GM18870 (cell line): ENCODE measurements around the gene PPT2.

Experiments
- ATAC-seq: cut with Tn5 transposase; IDR thresholded peaks from one replicate; pipeline ENCODE4 v1.9.1; 2021; ENCODE audit warnings: moderate library complexity; ENCODE audit not compliant: unreplicated experiment

PPT2 gene

GRCh38 chr6:32151181-32151862, 2.6 kb upstream of the PPT2 start:
- ATAC-seq: no peak

DNA sequence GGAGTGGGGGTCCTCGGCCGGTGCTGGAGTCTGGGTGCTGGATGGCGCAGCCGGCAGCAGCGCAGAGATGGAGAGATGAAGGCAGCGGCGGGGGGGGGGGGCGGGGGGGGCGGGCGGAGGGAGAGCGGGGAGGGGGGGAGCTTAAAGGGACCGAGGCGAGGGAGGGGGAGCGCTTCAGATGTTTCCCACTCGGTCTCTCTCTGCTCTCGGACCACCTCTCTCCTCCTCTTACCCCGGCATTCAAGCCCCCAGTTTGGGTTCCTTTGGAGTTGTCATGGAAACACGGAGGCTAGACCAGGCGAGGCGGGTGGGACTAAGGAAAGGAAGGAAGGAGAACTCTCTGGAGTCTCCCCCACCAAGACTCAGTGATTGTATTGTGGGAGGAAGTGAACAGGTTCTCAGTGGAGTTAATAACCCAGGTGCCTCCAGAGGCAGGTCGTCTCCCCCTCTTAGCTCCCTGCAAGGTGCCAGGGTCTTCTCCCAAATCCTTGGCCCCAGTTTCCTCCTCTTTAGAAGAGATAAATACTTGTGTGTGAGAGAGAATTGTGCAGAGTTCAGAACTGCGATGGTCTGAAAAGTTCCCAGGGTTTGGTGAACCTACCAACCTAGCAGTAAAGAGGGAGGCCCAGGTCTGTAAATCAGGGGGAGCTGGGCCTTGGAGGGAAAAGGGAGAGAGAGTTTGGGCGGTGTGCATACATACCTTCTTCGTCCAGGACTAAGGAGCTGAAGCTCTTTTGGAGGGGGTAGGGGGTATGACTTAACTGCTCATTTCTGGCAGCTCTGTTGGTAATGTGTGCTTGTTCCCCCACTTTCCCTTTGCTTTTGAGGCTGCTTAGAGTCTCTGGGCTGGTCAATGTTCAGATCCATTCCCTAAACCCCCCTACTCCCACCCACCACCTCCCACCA, 1.8 kb upstream of the PPT2 start, which contains the start of gene PRRT1:
TSS of gene PRRT1 (minus strand) at position 77 of the 906 bp plus-strand sequence. CDS start 112 bp downstream, outside the sequence.
- ATAC-seq: no peak

GRCh38 chr6:32152769-32153563, 975 bp upstream of the PPT2 start:
- no peak for ATAC-seq

DNA sequence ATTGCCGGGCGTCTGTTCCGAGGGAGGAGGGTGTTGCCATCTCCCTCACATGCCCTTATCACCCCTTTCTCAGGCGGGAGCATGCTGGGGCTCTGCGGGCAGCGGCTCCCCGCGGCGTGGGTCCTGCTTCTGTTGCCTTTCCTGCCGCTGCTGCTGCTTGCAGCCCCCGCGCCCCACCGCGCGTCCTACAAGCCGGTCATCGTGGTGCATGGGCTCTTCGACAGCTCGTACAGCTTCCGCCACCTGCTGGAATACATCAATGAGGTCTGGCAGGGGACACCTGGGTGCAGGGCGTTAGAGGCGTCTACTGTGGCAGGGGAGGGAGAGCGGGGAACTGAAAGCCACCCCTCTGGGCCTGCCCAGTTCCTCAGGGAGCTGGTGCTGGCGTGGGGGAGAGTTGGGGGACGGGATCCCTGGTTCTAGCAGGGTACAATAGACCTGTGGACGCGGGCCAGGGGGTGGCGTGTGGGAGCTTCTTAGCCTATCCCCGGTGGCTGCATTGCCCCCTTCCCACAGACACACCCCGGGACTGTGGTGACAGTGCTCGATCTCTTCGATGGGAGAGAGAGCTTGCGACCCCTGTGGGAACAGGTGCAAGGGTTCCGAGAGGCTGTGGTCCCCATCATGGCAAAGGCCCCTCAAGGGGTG, 697 bp downstream of the PPT2 start:
- ATAC-seq: no peak

DNA sequence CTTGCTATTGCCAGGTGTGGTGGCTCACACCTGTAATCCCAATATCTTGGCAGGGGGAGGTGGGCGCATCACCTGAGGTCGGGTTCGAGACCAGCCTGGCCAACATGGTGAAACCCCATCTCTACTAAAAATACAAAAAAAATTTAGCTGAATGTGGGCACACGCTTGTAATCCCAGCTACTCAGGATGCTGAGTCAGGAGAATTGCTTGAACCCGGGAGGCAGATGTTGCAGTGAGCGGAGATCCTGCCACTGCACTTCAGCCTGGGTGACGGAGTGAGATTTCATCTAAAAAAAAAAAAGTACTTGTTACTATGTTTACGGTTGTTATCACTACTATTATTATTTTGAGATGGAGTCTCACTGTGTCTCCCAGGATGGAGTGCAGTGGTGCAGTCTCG, 3.0 kb downstream of the PPT2 start:
- ATAC-seq: no peak

- no peak for ATAC-seq
Observed at GRCh38 chr6:32158052-32158451, 4.1 kb downstream of the PPT2 start.

- ATAC-seq: no peak
Observed at GRCh38 chr6:32163559-32164258, 9.8 kb downstream of the PPT2 start.

DNA sequence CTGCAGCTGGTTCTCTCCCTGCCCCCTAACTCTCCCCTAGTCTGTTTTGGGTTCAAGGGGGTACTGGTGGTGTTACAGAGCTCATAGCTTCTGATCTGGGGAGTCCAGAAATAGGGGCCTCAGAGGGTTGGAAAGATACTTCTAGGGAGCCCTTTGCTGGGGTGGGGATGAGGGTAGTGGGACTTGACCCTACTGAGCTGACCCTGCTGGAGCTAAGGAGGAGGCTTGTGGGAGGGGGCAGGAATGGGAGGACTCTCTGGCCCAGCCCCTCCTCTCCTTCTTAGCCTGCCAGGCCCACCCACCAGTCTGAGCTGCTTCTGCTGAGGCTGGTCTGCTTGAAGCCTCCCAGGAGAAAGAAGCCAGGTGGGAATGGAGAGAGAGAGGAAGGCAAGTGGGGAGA, 10.4 kb downstream of the PPT2 start, which contains the start of gene EGFL8:
TSS of gene EGFL8 (plus strand) at position 301 of the 400 bp plus-strand sequence. CDS start 1,571 bp downstream, outside the sequence.
- ATAC-seq: no peak

DNA sequence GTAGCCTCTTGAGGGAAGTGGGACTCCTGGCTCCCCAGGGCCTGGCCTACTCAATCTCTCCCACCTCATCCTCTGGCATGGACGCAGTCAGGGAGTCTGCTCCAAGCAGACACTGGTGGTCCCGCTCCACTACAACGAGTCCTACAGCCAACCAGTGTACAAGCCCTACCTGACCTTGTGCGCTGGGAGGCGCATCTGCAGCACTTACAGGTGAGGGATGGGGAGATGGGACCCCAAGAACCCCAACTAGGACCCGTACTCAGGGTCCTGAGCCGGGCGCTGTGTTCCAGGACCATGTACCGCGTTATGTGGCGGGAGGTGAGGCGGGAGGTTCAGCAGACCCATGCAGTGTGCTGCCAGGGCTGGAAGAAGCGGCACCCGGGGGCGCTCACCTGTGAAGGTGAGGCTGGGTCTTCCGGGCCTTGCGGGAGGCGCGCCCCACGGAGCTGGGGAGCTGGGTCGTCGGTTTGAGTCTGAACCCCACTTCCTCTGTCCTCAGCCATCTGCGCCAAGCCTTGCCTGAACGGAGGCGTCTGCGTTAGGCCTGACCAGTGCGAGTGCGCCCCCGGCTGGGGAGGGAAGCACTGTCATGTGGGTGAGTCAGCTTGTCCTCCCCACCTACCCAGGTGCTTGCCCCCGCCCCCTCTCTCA, 12.6 kb downstream of the PPT2 start:
- no peak for ATAC-seq

GRCh38 chr6:32167154-32167760, 13.3 kb downstream of the PPT2 start:
- no peak for ATAC-seq

- no peak for ATAC-seq
Observed at GRCh38 chr6:32167761-32168262, 13.9 kb downstream of the PPT2 start.

- ATAC-seq: no peak
Observed at GRCh38 chr6:32168350-32168749, 14.4 kb downstream of the PPT2 start.

GRCh38 chr6:32168807-32169591, 15.1 kb downstream of the PPT2 start:
- ATAC-seq: no peak

DNA sequence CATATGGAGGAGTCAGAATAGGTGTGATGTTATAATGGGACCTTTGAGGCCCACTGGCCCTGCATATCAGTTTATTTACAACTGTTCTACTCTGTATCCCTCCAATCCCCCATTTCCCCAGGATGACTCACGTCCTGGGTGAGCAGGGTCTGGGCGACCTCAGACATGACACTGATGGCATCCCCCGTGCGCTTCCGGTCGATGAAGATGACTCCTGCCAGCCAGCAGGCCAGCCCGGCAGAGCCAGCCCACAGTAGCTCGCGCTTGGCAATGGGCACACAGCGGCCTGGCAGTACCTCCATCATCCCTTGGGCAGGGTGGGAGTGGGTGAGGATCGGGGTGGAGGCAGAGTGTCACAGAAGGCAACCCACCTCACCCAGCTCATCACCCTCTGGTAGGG, 16.4 kb downstream of the PPT2 start:
- no peak for ATAC-seq

DNA sequence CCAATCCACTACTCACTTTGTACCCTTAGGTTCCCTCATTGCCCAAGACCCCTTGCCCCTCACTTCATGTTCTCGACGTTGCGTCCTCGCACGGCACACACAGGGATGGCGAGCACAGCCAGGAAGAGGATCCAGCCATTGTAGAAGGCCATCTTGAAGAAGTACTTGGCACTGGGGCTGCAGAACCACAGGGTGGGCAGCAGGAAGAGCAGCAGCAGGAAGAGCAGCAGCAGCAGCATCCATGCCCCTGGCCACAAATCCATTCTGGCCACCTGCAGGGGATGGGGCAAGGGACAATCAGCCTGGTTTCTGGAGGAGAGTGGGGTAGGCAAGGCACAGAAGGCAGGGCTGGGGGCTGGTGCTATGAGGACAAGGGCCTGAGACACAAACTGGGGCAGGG, 17.3 kb downstream of the PPT2 start:
- no peak for ATAC-seq

DNA sequence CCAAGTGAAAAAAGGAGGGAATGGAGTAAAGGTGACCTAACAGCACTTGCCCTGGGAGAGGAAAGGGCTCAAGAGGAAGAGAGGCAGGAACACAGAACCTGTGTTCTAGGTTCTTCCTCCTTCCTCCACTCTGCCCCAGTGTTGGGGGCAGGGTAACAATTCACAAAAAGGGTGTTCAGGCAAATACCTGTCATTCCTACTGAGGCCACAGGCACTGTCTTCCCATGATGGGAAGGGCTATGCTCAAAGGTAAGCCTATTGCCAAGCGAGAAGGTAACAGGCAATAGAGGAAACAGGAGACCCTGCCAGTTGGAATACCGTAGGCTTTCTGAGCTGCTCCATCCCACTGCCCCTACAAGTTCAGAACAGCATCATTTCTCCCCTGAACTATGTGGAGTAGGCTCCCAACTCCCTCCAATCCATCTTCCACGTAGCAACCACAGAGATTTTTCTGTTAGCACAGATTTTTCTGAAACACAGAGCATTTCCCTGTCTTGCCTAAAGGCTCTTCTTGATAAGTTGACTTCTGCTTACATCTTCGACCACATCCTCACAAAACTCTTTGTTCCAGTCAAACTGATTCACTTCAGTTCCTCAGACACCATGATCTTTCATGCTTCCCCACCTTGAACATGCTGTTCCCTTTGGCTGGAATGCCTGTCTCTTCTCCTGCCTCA, 19.2 kb downstream of the PPT2 start:
- no peak for ATAC-seq

DNA sequence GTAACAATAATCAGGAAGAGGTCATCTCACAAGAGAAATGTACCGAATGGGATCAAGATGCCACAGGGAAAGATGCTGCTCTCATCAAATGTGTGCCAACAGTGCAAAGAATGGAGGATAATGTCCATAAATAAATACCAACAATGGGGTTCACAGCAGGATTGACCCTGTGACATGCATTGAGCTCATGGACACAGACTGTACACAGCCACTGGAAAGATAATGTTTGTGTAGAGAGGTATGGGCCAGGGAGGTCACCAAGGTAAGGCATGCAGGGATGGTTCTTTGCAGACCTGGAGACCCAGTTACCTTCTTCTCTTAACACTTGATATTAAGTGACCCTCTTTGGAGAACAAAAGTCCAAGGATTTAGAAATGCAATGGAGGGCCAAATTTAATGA, 20.5 kb downstream of the PPT2 start:
- ATAC-seq: no peak

GRCh38 chr6:32175322-32175710, 21.4 kb downstream of the PPT2 start:
- ATAC-seq: no peak
